Stimulated activated CD4-positive, alpha-beta T cell treated with anti-CD3 and anti-CD28 coated beads, Interleukin-4, amount 100 ng/mL, for 1 hour (primary cell): ENCODE results near the gene BRCA2.

Experiments used
- DNase-seq: peaks from one replicate; pipeline ENCODE4 v3.0.0-alpha.2; 2020

The BRCA2 gene, protein sequence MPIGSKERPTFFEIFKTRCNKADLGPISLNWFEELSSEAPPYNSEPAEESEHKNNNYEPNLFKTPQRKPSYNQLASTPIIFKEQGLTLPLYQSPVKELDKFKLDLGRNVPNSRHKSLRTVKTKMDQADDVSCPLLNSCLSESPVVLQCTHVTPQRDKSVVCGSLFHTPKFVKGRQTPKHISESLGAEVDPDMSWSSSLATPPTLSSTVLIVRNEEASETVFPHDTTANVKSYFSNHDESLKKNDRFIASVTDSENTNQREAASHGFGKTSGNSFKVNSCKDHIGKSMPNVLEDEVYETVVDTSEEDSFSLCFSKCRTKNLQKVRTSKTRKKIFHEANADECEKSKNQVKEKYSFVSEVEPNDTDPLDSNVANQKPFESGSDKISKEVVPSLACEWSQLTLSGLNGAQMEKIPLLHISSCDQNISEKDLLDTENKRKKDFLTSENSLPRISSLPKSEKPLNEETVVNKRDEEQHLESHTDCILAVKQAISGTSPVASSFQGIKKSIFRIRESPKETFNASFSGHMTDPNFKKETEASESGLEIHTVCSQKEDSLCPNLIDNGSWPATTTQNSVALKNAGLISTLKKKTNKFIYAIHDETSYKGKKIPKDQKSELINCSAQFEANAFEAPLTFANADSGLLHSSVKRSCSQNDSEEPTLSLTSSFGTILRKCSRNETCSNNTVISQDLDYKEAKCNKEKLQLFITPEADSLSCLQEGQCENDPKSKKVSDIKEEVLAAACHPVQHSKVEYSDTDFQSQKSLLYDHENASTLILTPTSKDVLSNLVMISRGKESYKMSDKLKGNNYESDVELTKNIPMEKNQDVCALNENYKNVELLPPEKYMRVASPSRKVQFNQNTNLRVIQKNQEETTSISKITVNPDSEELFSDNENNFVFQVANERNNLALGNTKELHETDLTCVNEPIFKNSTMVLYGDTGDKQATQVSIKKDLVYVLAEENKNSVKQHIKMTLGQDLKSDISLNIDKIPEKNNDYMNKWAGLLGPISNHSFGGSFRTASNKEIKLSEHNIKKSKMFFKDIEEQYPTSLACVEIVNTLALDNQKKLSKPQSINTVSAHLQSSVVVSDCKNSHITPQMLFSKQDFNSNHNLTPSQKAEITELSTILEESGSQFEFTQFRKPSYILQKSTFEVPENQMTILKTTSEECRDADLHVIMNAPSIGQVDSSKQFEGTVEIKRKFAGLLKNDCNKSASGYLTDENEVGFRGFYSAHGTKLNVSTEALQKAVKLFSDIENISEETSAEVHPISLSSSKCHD (N-terminal part only)

GRCh38 chr13:32315238-32316027 lies at the start of gene BRCA2, which contains the start of gene ZAR1L:
Gene BRCA2 (plus strand): TSS chr13:32315508. CDS start chr13:32316461, 953 bp downstream.
Gene ZAR1L (minus strand): TSS chr13:32315363. CDS start chr13:32311925, 3,438 bp downstream.
- peak; percentile 88 for DNase-seq

DNA sequence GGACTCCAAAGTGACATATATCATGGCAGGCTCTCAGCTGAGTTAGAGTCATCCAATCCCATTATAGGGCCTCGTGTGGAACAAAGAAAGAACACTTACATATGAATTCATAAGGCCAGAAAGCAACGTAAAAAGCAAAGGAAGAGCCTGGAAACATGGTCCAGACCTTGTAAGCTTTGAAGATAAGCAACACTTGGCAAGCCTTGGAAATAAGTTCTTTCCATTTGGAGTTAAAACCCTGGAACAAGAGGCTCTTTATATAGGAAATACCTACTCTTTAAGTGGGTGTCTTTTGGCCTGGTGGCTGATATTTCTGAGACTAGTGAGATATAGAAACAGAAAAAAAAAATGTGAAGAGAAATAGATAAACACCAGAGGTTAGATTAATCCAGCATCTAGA lies 49.6 kb upstream of the BRCA2 start:
- no peak for DNase-seq

- no peak for DNase-seq
These were observed 49.2 kb upstream of the BRCA2 start for GRCh38 chr13:32266130-32266529.

DNA sequence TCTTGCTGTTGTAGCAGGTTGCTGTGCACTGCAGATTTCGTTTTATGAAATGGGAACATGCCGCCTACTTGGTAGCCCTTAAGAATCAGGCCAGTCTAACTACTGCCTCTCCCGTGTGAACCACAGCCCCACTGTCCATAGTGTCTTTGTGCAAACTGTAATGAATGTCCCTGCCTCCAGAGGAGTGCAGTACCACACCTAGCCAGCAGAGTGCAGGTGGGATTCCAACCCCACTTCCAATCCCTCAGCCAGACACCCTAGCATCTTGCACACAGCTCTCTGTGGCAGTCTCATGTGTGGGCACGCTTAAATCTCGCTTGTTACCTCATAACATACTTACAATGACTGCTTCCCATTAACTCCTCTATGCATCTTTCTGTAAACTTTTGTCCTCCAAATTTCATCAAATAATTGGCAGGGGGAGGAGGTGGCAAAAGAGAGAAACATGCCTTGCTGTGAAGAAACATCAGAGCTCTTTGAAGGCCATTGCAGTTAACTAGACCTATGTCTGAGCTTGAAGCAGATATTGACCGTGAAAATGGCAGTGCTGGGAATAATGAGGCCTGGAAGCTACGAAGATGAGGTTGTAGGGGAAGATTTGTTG lies 47.4 kb upstream of the BRCA2 start:
- DNase-seq: peak; percentile 58

GRCh38 chr13:32272021-32272683 lies 43.2 kb upstream of the BRCA2 start:
- DNase-seq: no peak

- no peak for DNase-seq
These were observed 37.5 kb upstream of the BRCA2 start for GRCh38 chr13:32277839-32278238.

- no peak for DNase-seq
These were observed 36.9 kb upstream of the BRCA2 start for GRCh38 chr13:32278426-32278825.

GRCh38 chr13:32281096-32281495 lies 34.2 kb upstream of the BRCA2 start:
- no peak for DNase-seq

DNA sequence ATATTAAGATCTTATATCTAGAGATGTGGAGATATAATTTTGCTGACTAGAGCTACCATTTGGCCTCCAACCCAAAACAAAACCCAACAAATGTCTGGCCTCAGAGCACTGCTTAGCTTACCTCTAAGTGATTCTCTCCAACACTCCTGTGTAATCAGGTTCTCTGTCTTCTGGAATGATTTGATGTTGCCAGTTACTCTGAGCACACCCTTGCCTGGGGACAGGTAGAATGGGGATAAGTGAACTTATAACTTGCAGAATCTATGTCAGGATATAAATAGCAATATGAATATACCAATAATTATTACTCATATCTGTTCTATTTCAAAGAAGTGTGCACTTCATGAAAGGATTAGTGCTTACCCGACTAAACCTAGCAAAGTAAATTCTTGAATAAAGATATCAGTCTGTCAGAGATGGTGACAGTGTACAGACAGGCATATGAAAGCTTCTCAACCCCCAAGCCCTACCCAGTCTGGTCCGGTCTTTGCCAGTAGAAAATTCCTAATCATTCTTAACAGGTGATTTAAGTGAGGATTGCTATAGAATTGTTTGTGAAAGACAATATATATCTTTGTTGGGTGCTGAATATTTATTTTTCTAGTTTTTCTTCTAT lies 33.1 kb upstream of the BRCA2 start:
- DNase-seq: no peak

GRCh38 chr13:32284927-32285632 lies 30.2 kb upstream of the BRCA2 start:
- no peak for DNase-seq

- no peak for DNase-seq
These were observed 29.7 kb upstream of the BRCA2 start for GRCh38 chr13:32285633-32285965.

- DNase-seq: no peak
These were observed 18.1 kb upstream of the BRCA2 start for GRCh38 chr13:32297206-32297605.

- DNase-seq: no peak
These were observed 16.6 kb upstream of the BRCA2 start for GRCh38 chr13:32298695-32299094.

GRCh38 chr13:32299893-32300292 lies 15.4 kb upstream of the BRCA2 start:
- no peak for DNase-seq

DNA sequence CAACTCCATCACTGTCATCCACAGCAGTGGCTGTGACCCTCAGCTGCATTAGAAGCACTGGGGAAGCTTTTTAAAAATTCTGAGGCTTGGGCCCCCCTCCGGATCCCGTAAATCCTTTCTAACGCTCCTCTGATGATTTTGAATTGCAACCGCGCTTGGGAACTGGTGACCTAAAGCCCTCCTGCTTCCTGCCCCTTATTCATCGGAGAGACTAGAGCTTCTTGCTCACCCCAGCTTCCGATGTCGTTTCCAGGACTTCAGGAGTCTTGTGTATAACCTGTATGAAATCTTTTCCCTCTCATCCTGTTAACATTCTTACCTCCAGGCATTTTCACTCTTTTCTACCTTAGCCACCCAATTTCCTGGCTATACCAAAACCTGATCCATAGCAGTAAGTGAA lies 14.9 kb upstream of the BRCA2 start:
- DNase-seq: no peak

GRCh38 chr13:32300920-32301319 lies 14.4 kb upstream of the BRCA2 start:
- no peak for DNase-seq

- no peak for DNase-seq
These were observed 12.8 kb upstream of the BRCA2 start for GRCh38 chr13:32302461-32302860.

GRCh38 chr13:32305646-32306045 lies 9.7 kb upstream of the BRCA2 start:
- no peak for DNase-seq

- no peak for DNase-seq
These were observed 5.8 kb upstream of the BRCA2 start for GRCh38 chr13:32309312-32310133.
